Measurements from ENCODE around the gene SPATA31A7.
"Not testable (repeated sequence)": the region's sequence is repeated elsewhere in the genome, so short reads cannot be mapped to it uniquely, and the experiment has no call there.

The SPATA31A7 gene

GRCh38 chr9:61189736-61190135 lies at the start of gene SPATA31A7:
SPATA31A7 (plus strand) TSS chr9:61190036; CDS start chr9:61190065, 29 bp downstream.
- DNase-seq (ENCODE audit: low read depth); H3K4me3 ChIP-seq (ENCODE audit: control insufficient read depth, low read depth, low read length): not testable (repeated sequence)

- not testable (repeated sequence) for DNase-seq (ENCODE audit: low read depth); H3K4me3 ChIP-seq (ENCODE audit: control insufficient read depth, low read depth, low read length)
Observed at GRCh38 chr9:61226438-61226837, 36.6 kb downstream of the SPATA31A7 start.

All from fibroblast of mammary gland (primary cell).